ENCODE measurements around the gene PLEKHG4. TPM values are rescaled to one million over a fixed set of nuclear protein-coding genes. Genes with fewer than 3 reads are reported as not detected.

Gene PLEKHG4
- polyA plus RNA-seq, 1 donor: 14.2 TPM

DNA sequence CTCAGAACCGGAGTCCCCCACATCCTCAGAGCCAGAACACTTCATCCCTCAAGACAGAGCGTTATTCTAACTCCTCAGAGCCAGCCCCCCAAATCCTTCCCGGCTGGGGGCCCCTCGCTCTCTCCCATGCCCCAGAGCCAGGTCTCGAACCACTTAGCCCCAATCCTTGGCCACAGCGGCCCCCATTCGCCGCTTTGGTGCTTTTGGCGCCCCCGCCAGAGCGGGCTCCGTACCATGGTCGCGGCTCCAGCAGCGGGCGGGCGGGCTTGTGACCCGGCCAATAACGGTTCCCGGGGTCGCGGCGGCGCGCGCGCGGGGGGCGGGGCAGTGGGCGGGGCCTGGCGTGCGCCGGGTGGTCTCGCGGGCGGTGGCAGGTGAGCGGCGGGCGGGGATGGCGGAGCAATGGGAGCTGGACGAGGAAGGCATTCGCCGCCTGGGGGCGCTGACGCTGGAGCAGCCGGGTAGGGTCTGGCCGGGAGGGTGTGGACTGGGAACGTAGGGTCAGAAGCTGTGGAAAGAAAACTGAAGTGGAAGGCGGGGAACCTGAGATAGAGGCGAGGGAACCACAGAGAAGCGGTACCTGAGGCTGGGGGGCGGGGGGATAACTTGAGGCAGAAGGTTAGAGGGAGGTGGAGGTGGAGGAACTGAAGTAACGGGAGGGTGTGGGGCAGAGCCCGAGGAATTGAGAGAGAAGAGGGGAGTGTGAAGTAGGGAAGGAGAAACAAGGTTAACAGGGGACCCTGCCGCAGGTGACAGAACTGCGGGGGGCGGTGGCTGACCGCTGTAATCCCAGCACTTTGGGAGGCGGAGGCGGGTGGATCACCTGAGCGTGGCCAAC is 47.4 kb downstream of the PLEKHG4 start, which contains the start of the genes KCTD19 and LRRC36:
Gene KCTD19 (minus strand): TSS at position 270 of the 838 bp plus-strand sequence. CDS start 34 bp downstream, at position 236.
Gene LRRC36 (plus strand): TSS at position 344 of the 838 bp plus-strand sequence. CDS start 48 bp downstream, at position 392.
- peak; percentile 67 for DNase-seq

DNA sequence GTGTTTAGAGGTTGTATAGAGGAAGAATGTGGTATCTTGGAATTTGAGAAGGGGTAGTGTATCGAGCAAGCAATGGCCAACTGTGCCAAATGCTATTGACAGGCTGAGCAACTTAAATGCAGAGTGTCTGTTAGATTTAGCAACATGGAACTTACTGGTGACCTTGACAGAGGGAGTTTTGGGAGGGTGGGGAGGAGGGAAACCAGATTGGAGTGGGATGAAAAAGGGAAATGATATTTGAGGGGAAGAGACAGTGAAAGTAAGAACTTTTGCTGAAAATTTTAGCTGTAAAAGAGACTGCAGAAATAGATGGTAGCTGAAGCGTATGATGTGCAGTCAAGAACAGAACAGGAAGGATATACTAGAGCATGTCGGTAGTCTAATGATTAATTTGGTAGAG is 48.4 kb downstream of the PLEKHG4 start:
- DNase-seq: no peak

DNA sequence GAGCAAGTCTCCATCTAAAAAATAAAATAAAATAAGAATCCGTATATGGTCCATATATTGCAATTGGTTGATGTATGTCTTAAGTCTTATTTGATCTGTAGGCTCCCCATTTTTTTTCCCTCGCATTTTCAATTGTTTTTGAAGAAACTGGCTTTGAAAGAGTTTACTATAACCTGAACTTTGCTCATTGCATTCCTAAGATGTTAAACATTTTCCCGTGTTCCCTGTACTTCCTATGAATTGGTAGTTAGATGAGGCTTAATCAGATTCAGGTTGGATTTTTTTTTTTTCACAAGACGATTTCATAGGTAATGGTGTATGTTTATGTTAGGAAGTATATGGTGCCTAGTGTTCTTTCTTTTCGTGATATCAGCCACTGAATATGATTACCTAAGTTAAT is 50.6 kb downstream of the PLEKHG4 start:
- no peak for DNase-seq

DNA sequence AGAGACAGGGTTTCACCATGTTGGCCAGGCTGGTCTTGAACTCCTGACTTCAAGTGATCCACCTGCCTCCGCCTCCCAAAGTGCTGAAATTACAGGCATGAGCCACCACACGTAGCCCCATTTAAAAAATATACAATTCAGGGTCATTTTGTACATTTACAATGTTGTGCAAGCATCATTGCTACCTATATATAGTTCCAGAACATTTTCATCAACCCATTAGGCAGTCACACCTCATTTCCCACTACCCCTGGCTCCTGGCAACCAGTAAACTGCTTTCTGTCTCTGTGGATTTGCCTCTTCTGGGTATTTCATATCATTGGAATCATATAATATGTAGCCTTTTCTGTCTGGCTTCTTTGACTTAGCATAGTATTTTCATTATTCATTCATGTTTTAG is 54.0 kb downstream of the PLEKHG4 start:
- DNase-seq: no peak

DNA sequence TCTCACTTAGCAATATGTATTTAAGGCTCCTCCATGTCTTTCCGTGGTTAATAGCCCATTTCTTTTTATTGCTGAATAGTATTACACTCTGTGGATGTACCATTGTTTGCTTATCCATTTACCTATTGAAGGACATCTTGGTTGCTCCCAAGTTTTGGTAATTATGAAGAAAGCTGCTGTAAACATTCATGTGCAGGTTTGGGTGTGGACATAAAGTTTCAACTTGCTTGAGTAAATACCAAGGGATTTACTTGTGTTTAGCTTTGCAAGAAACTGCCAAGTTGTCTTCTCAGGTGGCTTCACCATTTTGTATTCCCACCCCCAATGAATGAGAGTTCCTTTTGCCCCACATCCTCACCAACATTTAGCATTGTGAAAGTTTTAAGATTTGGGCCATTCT is 56.8 kb downstream of the PLEKHG4 start:
- DNase-seq: no peak

DNA sequence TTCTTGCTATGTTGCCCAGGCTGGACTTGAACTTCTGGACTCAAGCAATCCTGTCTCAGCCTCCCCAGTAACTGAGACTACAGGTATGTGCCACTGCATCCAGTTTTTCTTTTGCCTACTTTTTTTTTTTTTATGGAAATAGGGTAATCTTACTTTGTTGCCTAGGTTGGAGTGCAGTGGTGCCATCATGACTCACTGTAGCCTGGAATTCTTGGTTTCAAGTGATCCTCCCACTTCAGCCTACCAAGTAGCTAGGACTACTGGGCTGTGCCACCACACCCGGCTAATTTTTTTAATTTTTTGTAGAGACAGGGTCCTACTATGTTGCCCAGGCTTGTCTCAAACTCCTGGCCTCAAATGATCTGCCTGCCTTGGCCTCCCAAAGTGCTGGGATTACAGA is 57.3 kb downstream of the PLEKHG4 start:
- no peak for DNase-seq

Other genes starting within 250 kb of the PLEKHG4 start
- gene PHAF1, start 169.6 kb upstream of the PLEKHG4 start, polyA plus RNA-seq (ENCODE audit: insufficient read length): 29.3 TPM
- gene B3GNT9, start 128.5 kb upstream of the PLEKHG4 start, polyA plus RNA-seq (ENCODE audit: insufficient read length): 6.8 TPM
- gene TRADD, start 119.6 kb upstream of the PLEKHG4 start, polyA plus RNA-seq (ENCODE audit: insufficient read length): 3.2 TPM
- 2.0 TPM for gene FBXL8, start 119.6 kb upstream of the PLEKHG4 start, polyA plus RNA-seq (ENCODE audit: insufficient read length)
- 1.5 TPM for gene HSF4, start 114.8 kb upstream of the PLEKHG4 start, polyA plus RNA-seq (ENCODE audit: insufficient read length)
- 6.4 TPM for gene NOL3, start 109.0 kb upstream of the PLEKHG4 start, polyA plus RNA-seq (ENCODE audit: insufficient read length)
- gene MATCAP1, start 95.6 kb upstream of the PLEKHG4 start, polyA plus RNA-seq (ENCODE audit: insufficient read length): 51.5 TPM
- 4.6 TPM for gene EXOC3L1, start 89.4 kb upstream of the PLEKHG4 start, polyA plus RNA-seq (ENCODE audit: insufficient read length)
- 55.6 TPM for gene E2F4, start 87.4 kb upstream of the PLEKHG4 start, polyA plus RNA-seq (ENCODE audit: insufficient read length)
- gene ELMO3, start 80.4 kb upstream of the PLEKHG4 start, polyA plus RNA-seq (ENCODE audit: insufficient read length): 4.7 TPM
- 35.2 TPM for gene TMEM208, start 52.4 kb upstream of the PLEKHG4 start, polyA plus RNA-seq (ENCODE audit: insufficient read length)
- 44.5 TPM for gene FHOD1, start 32.1 kb upstream of the PLEKHG4 start, polyA plus RNA-seq (ENCODE audit: insufficient read length)
- 4.9 TPM for gene SLC9A5, start 30.6 kb upstream of the PLEKHG4 start, polyA plus RNA-seq (ENCODE audit: insufficient read length)
- gene KCTD19, start 47.2 kb downstream of the PLEKHG4 start, polyA plus RNA-seq (ENCODE audit: insufficient read length): 1.6 TPM
- gene LRRC36, start 47.3 kb downstream of the PLEKHG4 start, polyA plus RNA-seq (ENCODE audit: insufficient read length): 8.7 TPM
- 42.7 TPM for gene TPPP3, start 114.0 kb downstream of the PLEKHG4 start, polyA plus RNA-seq (ENCODE audit: insufficient read length)
- 11.5 TPM for gene ZDHHC1, start 136.9 kb downstream of the PLEKHG4 start, polyA plus RNA-seq (ENCODE audit: insufficient read length)
- 40.8 TPM for gene HSD11B2, start 151.6 kb downstream of the PLEKHG4 start, polyA plus RNA-seq (ENCODE audit: insufficient read length)
- 83.5 TPM for gene ATP6V0D1, start 201.6 kb downstream of the PLEKHG4 start, polyA plus RNA-seq (ENCODE audit: insufficient read length)
- gene AGRP, start 204.0 kb downstream of the PLEKHG4 start, polyA plus RNA-seq (ENCODE audit: insufficient read length): 0.18 TPM
- 112 TPM for gene RIPOR1, start 249.3 kb downstream of the PLEKHG4 start, polyA plus RNA-seq (ENCODE audit: insufficient read length)